ENCODE data around the gene NDUFB3.

- TF ChIP-seq ZNF169 (tag by site-specific recombination; IDR thresholded peaks at IDR 0.05) = no peak
- no peak for TF ChIP-seq CTCF (tag by site-specific recombination; IDR thresholded peaks at IDR 0.05)
- no peak for TF ChIP-seq ZNF248 (tag by site-specific recombination; IDR thresholded peaks at IDR 0.05)
- no peak for TF ChIP-seq ZNF24 (tag by site-specific recombination; IDR thresholded peaks at IDR 0.05)
- no peak for TF ChIP-seq ZNF335 (tag by site-specific recombination; conservative IDR thresholded peaks at IDR 0.05)
- TF ChIP-seq ZNF274 (IDR thresholded peaks at IDR 0.05; ENCODE audit: low read length) = no peak
- TF ChIP-seq ZNF274 (tag by site-specific recombination; IDR thresholded peaks at IDR 0.05; ENCODE audit: borderline replicate concordance) = no peak
- no peak for TF ChIP-seq GFI1B (tag by site-specific recombination; IDR thresholded peaks at IDR 0.05)
- TF ChIP-seq, protein P1, sequence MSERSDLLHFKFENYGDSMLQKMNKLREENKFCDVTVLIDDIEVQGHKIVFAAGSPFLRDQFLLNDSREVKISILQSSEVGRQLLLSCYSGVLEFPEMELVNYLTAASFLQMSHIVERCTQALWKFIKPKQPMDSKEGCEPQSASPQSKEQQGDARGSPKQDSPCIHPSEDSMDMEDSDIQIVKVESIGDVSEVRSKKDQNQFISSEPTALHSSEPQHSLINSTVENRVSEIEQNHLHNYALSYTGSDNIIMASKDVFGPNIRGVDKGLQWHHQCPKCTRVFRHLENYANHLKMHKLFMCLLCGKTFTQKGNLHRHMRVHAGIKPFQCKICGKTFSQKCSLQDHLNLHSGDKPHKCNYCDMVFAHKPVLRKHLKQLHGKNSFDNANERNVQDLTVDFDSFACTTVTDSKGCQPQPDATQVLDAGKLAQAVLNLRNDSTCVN (tag by site-specific recombination; optimal IDR thresholded peaks at IDR 0.05) = no peak
- TF ChIP-seq KLF10 (tag by site-specific recombination; IDR thresholded peaks at IDR 0.05) = no peak
- TF ChIP-seq ZNF692 (tag by site-specific recombination; IDR thresholded peaks at IDR 0.05) = no peak
Measured at GRCh38 chr2:201127570-201127969, 55.8 kb downstream of the NDUFB3 start.

All from HEK293 (cell line).